ENCODE measurements around the gene BCLAF3. TPM values are rescaled to one million over a fixed set of nuclear protein-coding genes. Genes with fewer than 3 reads are reported as not detected.

The BCLAF3 gene
- total and polyA plus RNA-seq, 2 experiments from 2014 or later: 3.7 to 4.8 TPM

GRCh38 chrX:19955306-19955705, 35.6 kb downstream of the BCLAF3 start:
- Histone ChIP-seq H3K4me2 (ENCODE audit: unreplicated experiment) (no peak overlapping the region), H3K9me3 (ENCODE audit: low read depth) (no peaks in the 10 kb centered on the region), H4K20me1 (ENCODE audit: insufficient read depth) (no peaks in the 10 kb centered on the region), H2AFZ (no peak overlapping the region), H3K79me2 (ENCODE audit: insufficient read depth) (no peaks in the 10 kb centered on the region), H3K9me2 (ENCODE audit: insufficient read depth) (no peaks in the 10 kb centered on the region), H3K4me3 (no peak overlapping the region), H3K27ac (no peak overlapping the region), H3K36me3 (ENCODE audit: low read depth) (no peaks in the 10 kb centered on the region), H3K9ac (no peak overlapping the region), H3K27me3 (replicated peaks; ENCODE audit: insufficient read depth) (no peaks in the 10 kb centered on the region), H3K4me1 (ENCODE audit: insufficient read depth) (peaks cover 13% of the 10 kb centered on the region), H3F3A (ENCODE audit: insufficient read depth) (no peaks in the 10 kb centered on the region)
- 58 to 77% methylated on average over 2 of the region's 2 CpGs for WGBS, 2 experiments (ENCODE audit: low coverage in 1 of 2, low lambda C conversion rate in 2 of 2, missing lambda C conversion rate in 2 of 2)
- TF ChIP-seq EZH2phosphoT487 (IDR thresholded peaks at IDR 0.05; ENCODE audit: insufficient read depth, low read depth): no peak
- no peak for TF ChIP-seq EZH2 (IDR thresholded peaks at IDR 0.05; ENCODE audit: insufficient read depth, poor library complexity, severe bottlenecking)
- DNase-seq: peak; percentile 4
- in situ Hi-C loops (cut with MboI): no loop called here

GRCh38 chrX:19954335-19955096, 36.3 kb downstream of the BCLAF3 start:
- H3K27ac ChIP-seq: no peak overlapping the region
- no peaks in the 10 kb centered on the region for H3K9me3 ChIP-seq (ENCODE audit: low read depth)
- H3K4me1 ChIP-seq (ENCODE audit: insufficient read depth): peaks cover 13% of the 10 kb centered on the region
- no peaks in the 10 kb centered on the region for H4K20me1 ChIP-seq (ENCODE audit: insufficient read depth)
- H3K36me3 ChIP-seq (ENCODE audit: low read depth): no peaks in the 10 kb centered on the region
- WGBS, 2 experiments (ENCODE audit: low coverage in 1 of 2, low lambda C conversion rate in 2 of 2, missing lambda C conversion rate in 2 of 2): 63 to 67% methylated on average over 2 of the region's 2 CpGs
- peak; percentile 39 for DNase-seq
- H3K4me3 ChIP-seq: no peak overlapping the region
- no peaks in the 10 kb centered on the region for H3K9me2 ChIP-seq (ENCODE audit: insufficient read depth)
- H2AFZ ChIP-seq: no peak overlapping the region
- no peak overlapping the region for H3K9ac ChIP-seq
- no peak for TF ChIP-seq EZH2 (IDR thresholded peaks at IDR 0.05; ENCODE audit: insufficient read depth, poor library complexity, severe bottlenecking)
- no peak for TF ChIP-seq EZH2phosphoT487 (IDR thresholded peaks at IDR 0.05; ENCODE audit: insufficient read depth, low read depth)
- no peak overlapping the region for H3K4me2 ChIP-seq (ENCODE audit: unreplicated experiment)
- in situ Hi-C loops (cut with MboI): no loop called here
- no peaks in the 10 kb centered on the region for H3K79me2 ChIP-seq (ENCODE audit: insufficient read depth)
- no peaks in the 10 kb centered on the region for H3K27me3 ChIP-seq (replicated peaks; ENCODE audit: insufficient read depth)
- H3F3A ChIP-seq (ENCODE audit: insufficient read depth): no peaks in the 10 kb centered on the region

GRCh38 chrX:19953145-19953544, 37.7 kb downstream of the BCLAF3 start:
- H3K4me2 ChIP-seq (ENCODE audit: unreplicated experiment): no peak overlapping the region
- no peak overlapping the region for H3K9ac ChIP-seq
- no peaks in the 10 kb centered on the region for H3K27me3 ChIP-seq (replicated peaks; ENCODE audit: insufficient read depth)
- no peaks in the 10 kb centered on the region for H3K9me2 ChIP-seq (ENCODE audit: insufficient read depth)
- no peak overlapping the region for H3K27ac ChIP-seq
- in situ Hi-C loops (cut with MboI): no loop called here
- peaks cover 13% of the 10 kb centered on the region for H3K4me1 ChIP-seq (ENCODE audit: insufficient read depth)
- TF ChIP-seq EZH2phosphoT487 (IDR thresholded peaks at IDR 0.05; ENCODE audit: insufficient read depth, low read depth): no peak
- TF ChIP-seq EZH2 (IDR thresholded peaks at IDR 0.05; ENCODE audit: insufficient read depth, poor library complexity, severe bottlenecking): no peak
- no peaks in the 10 kb centered on the region for H3F3A ChIP-seq (ENCODE audit: insufficient read depth)
- 94 to 96% methylated on average over 3 of the region's 3 CpGs for WGBS, 2 experiments (ENCODE audit: low coverage in 1 of 2, low lambda C conversion rate in 2 of 2, missing lambda C conversion rate in 2 of 2)
- H4K20me1 ChIP-seq (ENCODE audit: insufficient read depth): no peaks in the 10 kb centered on the region
- H3K9me3 ChIP-seq (ENCODE audit: low read depth): no peaks in the 10 kb centered on the region
- no peaks in the 10 kb centered on the region for H3K36me3 ChIP-seq (ENCODE audit: low read depth)
- H3K4me3 ChIP-seq: no peak overlapping the region
- no peaks in the 10 kb centered on the region for H3K79me2 ChIP-seq (ENCODE audit: insufficient read depth)
- no peak overlapping the region for H2AFZ ChIP-seq
- DNase-seq: no peak

GRCh38 chrX:19949340-19949739, 41.5 kb downstream of the BCLAF3 start:
- Histone ChIP-seq H3F3A (ENCODE audit: insufficient read depth) (no peaks in the 10 kb centered on the region), H3K27me3 (replicated peaks; ENCODE audit: insufficient read depth) (no peaks in the 10 kb centered on the region), H3K4me1 (ENCODE audit: insufficient read depth) (peaks cover 2% of the 10 kb centered on the region; the same call in 1 of the 2 replicates), H3K27ac (no peak overlapping the region), H3K9ac (no peak overlapping the region), H2AFZ (no peak overlapping the region), H3K9me3 (ENCODE audit: low read depth) (no peaks in the 10 kb centered on the region), H3K36me3 (ENCODE audit: low read depth) (no peaks in the 10 kb centered on the region), H3K79me2 (ENCODE audit: insufficient read depth) (no peaks in the 10 kb centered on the region), H3K4me3 (no peak overlapping the region), H3K4me2 (ENCODE audit: unreplicated experiment) (no peak overlapping the region), H4K20me1 (ENCODE audit: insufficient read depth) (no peaks in the 10 kb centered on the region), H3K9me2 (ENCODE audit: insufficient read depth) (no peaks in the 10 kb centered on the region)
- no peak for TF ChIP-seq EZH2 (IDR thresholded peaks at IDR 0.05; ENCODE audit: insufficient read depth, poor library complexity, severe bottlenecking)
- TF ChIP-seq EZH2phosphoT487 (IDR thresholded peaks at IDR 0.05; ENCODE audit: insufficient read depth, low read depth): no peak
- WGBS, 2 experiments (ENCODE audit: low coverage in 1 of 2, low lambda C conversion rate in 2 of 2, missing lambda C conversion rate in 2 of 2): 97 to 100% methylated on average over 2 of the region's 2 CpGs
- in situ Hi-C loops (cut with MboI): no loop called here
- no peak for DNase-seq
